Stimulated activated CD4-positive, alpha-beta T cell treated with anti-CD3 and anti-CD28 coated beads, TNF-alpha, amount 100 ng/mL, for 1 hour (primary cell): ENCODE data around the gene PKP2.

Experiments
- DNase-seq, 3 donors: peaks; one replicate each; pipeline ENCODE4 v3.0.0-alpha.2; 2020; ENCODE audit warnings: low read depth in 3 of 3, low spot score in 1 of 3

PKP2 gene

GRCh38 chr12:32896432-32897280 is at the start of gene PKP2:
PKP2 (minus strand) TSS chr12:32896777; CDS start chr12:32896731, 46 bp downstream.
- no peak for DNase-seq

- DNase-seq: no peak
These were observed 47.6 kb upstream of the PKP2 start for GRCh38 chr12:32944195-32944594.

- DNase-seq: no peak
These were observed 43.2 kb upstream of the PKP2 start for GRCh38 chr12:32939801-32940200.

- DNase-seq: no peak
These were observed 30.4 kb upstream of the PKP2 start for GRCh38 chr12:32926963-32927362.

- no peak for DNase-seq
These were observed 29.8 kb upstream of the PKP2 start for GRCh38 chr12:32926356-32926755.

GRCh38 chr12:32922546-32923297 is 26.1 kb upstream of the PKP2 start:
- no peak for DNase-seq

GRCh38 chr12:32921397-32921796 is 24.8 kb upstream of the PKP2 start:
- DNase-seq: no peak

- no peak for DNase-seq
These were observed 24.0 kb upstream of the PKP2 start for GRCh38 chr12:32920506-32921085.

- DNase-seq: no peak
These were observed 22.6 kb upstream of the PKP2 start for GRCh38 chr12:32918890-32919801.

- DNase-seq: no peak
These were observed 20.6 kb upstream of the PKP2 start for GRCh38 chr12:32917094-32917611.

GRCh38 chr12:32907898-32908476 is 11.4 kb upstream of the PKP2 start:
- DNase-seq: no peak

- no peak for DNase-seq
These were observed 10.6 kb upstream of the PKP2 start for GRCh38 chr12:32907166-32907565.

- no peak for DNase-seq
These were observed 10.0 kb upstream of the PKP2 start for GRCh38 chr12:32906399-32907165.

GRCh38 chr12:32903763-32904162 is 7.2 kb upstream of the PKP2 start:
- no peak for DNase-seq

GRCh38 chr12:32903318-32903717 is 6.7 kb upstream of the PKP2 start:
- no peak for DNase-seq

GRCh38 chr12:32902287-32902997 is 5.9 kb upstream of the PKP2 start:
- no peak for DNase-seq

GRCh38 chr12:32901553-32901952 is 5.0 kb upstream of the PKP2 start:
- no peak for DNase-seq

- no peak for DNase-seq
These were observed 1.4 kb upstream of the PKP2 start for GRCh38 chr12:32897687-32898573.
